NCI-H748 (cell line): ENCODE results near the gene CEBPE.

ENCODE experiments used
- DNase-seq: peaks from one replicate; lab custom pipeline; 2025; ENCODE audit not compliant: unreplicated experiment; lab: John Stamatoyannopoulos, UW

The CEBPE gene

DNA sequence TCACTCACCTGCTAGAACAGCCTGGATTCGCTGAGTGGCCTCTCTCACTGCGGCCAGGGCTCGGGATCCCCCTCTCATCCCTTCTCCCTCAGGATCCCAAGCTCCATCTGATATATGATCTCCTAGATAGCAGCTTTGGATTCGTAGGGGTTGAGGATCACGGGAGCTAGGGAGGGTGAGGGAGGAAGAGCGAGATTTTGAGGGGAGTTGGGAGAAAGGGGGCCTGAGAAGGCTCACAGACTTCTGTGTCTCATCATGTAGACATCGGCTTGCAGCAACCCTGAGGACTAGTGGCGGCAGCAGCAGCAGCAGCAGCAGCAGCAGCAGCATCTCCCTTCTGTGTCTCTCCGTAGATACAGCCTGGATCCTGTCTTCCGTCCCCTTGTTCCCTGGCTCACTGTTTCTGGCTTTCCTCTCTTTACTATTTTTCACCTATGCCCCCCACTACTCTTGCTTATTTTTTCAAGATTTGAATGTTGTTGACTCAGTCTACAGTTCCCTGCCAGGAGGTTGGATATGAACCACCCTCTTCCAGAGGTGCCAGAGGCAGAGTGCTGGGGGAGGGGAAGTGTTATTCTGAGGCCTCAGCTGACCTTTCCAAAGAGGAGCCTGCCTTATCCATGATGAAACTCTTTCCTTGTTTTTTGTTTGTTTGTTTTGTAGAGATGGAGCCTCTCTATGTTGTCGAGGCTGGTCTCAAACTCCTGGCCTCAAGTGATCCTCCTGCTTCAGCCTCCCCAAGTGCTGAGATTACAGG, 14.3 kb downstream of the CEBPE start, which contains the start of gene CIROP:
Gene CIROP, minus strand, starts transcription at position 399 of the 757 bp plus-strand sequence. Its CDS starts 69 bp downstream, at position 330.
- DNase-seq, result no peak

DNA sequence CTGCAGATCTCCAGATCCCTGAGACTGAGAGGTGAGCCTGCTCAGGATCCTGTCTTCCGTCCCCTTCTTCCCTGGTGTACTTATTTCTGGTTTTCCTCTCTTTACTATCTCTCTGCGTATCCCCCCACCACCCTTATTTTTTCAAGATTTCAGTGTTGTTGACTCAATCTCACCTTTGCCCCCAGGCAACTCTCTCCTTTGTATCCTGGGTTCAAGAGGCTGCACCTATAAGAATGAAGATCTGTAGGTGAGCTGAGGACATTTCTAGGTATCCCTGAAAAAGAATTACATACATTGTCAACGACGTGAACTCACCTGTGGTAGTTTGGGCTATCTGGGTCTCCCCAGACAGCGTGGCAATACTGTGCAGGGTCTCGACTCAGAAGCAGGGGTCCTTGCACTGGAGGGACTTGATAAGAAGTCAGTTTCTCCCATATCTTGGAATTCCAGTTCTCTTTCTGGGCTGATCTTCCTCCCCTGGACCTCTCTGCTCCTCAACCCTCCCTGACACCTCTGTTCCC, 14.9 kb downstream of the CEBPE start:
- no peak for DNase-seq

GRCh38 chr14:23103581-23103980, 15.5 kb downstream of the CEBPE start:
- DNase-seq, result no peak

DNA sequence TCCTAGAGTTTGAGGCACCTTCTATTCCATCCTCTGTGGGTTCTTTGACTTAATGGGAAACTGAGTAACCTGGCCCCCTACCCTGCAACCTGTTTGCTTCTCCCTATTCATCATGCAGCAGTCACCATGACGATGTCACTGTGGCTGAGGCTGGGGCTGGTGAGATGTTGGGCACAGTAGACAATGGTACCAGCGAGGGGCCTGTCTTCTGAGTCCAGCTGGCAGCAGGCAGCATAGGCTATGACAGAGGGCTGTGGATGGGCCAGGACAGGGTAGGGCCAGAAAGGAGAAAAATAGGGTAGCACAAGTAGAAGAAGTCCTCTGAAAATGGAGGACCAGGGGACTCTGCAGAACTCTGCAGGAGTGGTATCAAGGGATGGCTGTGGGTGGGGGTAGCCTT, 16.3 kb downstream of the CEBPE start:
- no peak for DNase-seq

- no peak for DNase-seq
Measured at GRCh38 chr14:23101986-23102625, 16.9 kb downstream of the CEBPE start.

- DNase-seq, result no peak
Measured at GRCh38 chr14:23101213-23101970, 17.7 kb downstream of the CEBPE start.

GRCh38 chr14:23099212-23099861, 19.7 kb downstream of the CEBPE start:
- DNase-seq, result no peak

GRCh38 chr14:23097786-23098185, 21.3 kb downstream of the CEBPE start:
- DNase-seq, result no peak

GRCh38 chr14:23095196-23096108, 23.6 kb downstream of the CEBPE start, which contains the start of gene C14orf119:
C14orf119 (plus strand) TSS chr14:23095505; CDS start chr14:23097659, 2,154 bp downstream.
- no peak for DNase-seq

DNA sequence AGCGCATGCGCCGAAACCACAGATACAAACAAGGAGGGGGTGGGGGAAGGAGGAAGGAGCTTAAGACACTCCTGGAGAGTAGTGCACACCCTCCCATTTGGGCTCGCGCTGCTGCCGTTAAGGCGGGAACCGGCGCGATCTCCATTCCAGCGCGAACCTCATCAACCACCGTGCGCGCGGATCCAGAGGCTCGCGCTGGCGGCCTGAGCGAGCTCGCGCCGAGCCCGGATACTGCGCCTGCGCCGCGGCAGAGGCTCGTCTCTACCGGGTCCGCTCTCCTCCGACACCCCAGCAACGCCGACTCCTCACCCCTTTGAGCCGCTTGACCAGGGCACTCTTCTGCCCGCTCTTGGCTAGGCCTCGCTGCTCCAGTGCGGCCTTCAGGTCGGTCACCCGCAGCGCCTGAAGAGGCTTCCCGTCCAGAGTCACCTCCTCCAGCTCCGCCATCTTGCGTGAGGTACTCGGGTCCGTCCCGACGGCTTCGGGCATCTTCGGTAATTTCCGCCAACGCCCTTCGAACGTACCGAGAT, 24.3 kb downstream of the CEBPE start, which contains the start of gene ACIN1:
Gene ACIN1, minus strand, starts transcription at position 471 of the 530 bp plus-strand sequence. Its CDS starts 24 bp downstream, at position 447.
- no peak for DNase-seq

GRCh38 chr14:23093991-23094665, 24.9 kb downstream of the CEBPE start:
- no peak for DNase-seq

- DNase-seq, result no peak
Measured at GRCh38 chr14:23093526-23093925, 25.5 kb downstream of the CEBPE start.

GRCh38 chr14:23093104-23093503, 26.0 kb downstream of the CEBPE start:
- no peak for DNase-seq

DNA sequence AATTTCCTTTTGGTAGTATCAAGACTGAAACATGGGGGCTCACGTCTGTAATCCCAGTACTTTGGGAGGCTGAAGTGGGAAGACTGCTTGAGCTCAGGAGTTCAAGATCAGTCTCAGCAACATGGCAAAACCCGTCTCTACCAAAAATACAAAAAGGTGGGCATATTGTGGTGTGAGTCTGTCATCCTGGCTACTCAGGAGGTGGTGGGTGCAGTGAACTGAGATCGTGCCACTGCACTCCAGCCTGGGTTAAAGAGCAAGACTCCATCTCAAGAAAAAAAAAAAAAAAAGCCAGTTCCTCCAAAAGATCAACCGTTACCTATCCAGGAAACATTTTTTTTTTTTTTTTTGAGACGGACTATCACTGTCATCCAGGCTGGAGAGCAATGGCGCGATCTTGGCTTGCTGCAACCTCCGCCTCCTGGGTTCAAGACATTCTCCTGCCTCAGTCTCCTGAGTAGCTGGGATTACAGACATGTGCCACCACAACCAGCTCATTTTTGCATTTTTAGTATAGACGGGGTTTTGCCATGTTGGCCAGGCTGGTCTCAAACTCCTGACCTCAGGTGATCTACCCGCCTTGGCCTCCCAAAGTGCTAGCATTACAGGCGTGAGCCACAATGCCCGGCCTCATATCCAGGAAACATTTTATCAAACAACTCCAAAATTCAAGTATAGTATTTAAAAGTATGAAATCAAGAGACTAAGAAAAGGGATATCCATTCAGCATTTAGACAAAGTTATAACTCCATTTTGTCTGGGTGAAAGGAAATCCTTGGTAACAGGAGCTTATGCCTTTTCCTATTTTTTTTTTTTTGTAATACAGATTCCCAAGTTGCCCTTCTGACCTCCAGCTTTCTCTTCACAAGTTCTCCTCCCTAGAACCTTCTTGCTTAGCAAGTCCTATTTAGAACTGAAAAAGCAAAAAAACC, 27.5 kb downstream of the CEBPE start:
- DNase-seq, result no peak

- no peak for DNase-seq
Measured at GRCh38 chr14:23090254-23090636, 28.8 kb downstream of the CEBPE start.

DNA sequence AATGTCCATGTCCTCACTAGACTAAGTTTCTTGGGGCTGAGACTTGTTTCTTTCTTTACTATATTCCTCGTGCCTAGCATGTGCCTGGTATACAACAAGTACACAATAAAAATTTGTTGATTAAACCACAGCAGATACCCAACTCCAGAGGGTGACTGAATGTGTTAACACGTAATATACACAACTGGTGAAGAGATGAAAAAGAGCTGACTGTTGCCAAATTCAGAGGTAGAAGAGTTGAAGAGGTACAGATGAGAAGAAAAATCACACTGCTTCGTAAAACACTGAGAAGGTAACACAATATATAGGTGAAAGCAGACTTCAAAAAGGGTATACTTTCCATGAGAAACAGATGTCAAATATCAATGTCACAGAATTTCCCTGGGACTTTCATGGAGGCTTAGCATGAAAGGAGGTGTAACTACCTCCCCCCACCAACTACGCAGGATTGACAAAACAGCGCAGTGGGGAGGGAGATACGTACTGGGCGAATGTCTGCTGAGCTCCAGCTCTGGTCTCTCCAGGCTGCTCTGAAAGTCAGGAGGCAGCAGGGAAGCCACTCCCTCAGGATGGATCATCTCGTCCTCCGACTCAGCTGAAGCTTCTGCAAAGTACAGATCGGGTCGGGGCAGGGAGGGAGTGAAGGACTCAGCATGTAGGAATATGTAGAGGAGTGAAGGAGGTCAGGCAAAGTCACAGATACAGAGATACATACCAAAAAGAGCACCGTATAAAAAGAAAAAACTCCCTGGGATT, 29.4 kb downstream of the CEBPE start:
- DNase-seq, result no peak

GRCh38 chr14:23086565-23086964, 32.5 kb downstream of the CEBPE start:
- DNase-seq, result no peak
